H1 (cell line): ENCODE measurements around the gene HPGDS.

Source experiments
- ATF3 ChIP-seq: IDR thresholded peaks from 2 replicates; pipeline ENCODE4 v1.6.1; 2011; ENCODE audit warnings: low read depth, mild to moderate bottlenecking, low read length; ENCODE audit not compliant: insufficient read depth
- BACH1 ChIP-seq: IDR thresholded peaks from 2 replicates; pipeline ENCODE4 v1.6.1; 2012; ENCODE audit warnings: low read length, improper control_type of control experiment
- BRCA1 ChIP-seq: IDR thresholded peaks from 2 replicates; pipeline ENCODE4 v1.6.1; 2012; ENCODE audit warnings: low read depth, low read length, improper control_type of control experiment
- CTCF ChIP-seq, 3 experiments: IDR thresholded peaks; 1 replicate in 2 of 3; 2 replicates in 1 of 3; pipeline versions ENCODE4 v1.5.1 to v1.6.1; 2011; ENCODE audit warnings: low read length in 3 of 3, mild to moderate bottlenecking in 3 of 3, inconsistent platforms in 2 of 3, low read depth in 1 of 3, moderate library complexity in 1 of 3; ENCODE audit not compliant: insufficient read depth in 1 of 3; ENCODE audit errors: control extremely low read depth in 1 of 3
- EZH2 ChIP-seq: fragments of 200-600 bp; sonication (generic); IDR thresholded peaks from 2 replicates; pipeline ENCODE4 v1.7.1; 2012; ENCODE audit warnings: low read depth, mild to moderate bottlenecking, moderate library complexity, low read length, inconsistent platforms; ENCODE audit not compliant: severe bottlenecking
- FOSL1 ChIP-seq: IDR thresholded peaks from 2 replicates; pipeline ENCODE4 v1.6.1; 2011; ENCODE audit warnings: mild to moderate bottlenecking, low read depth, low read length, moderate library complexity; ENCODE audit not compliant: insufficient read depth
- GTF2F1 ChIP-seq: IDR thresholded peaks from 2 replicates; pipeline ENCODE4 v1.6.1; 2012; ENCODE audit warnings: low read depth, low read length, improper control_type of control experiment, borderline replicate concordance
- RFX5 ChIP-seq: IDR thresholded peaks from 2 replicates; pipeline ENCODE4 v1.6.1; 2011; ENCODE audit warnings: low read depth, low read length, improper control_type of control experiment, borderline replicate concordance
- SRF ChIP-seq: IDR thresholded peaks from 2 replicates; pipeline ENCODE4 v1.6.1; 2011; ENCODE audit warnings: mild to moderate bottlenecking, low read depth, low read length, moderate library complexity
- TAF1 ChIP-seq: IDR thresholded peaks from 2 replicates; pipeline ENCODE4 v1.6.1; 2011; ENCODE audit warnings: mild to moderate bottlenecking, low read depth, low read length
- ZNF274 ChIP-seq: IDR thresholded peaks from 2 replicates; pipeline ENCODE4 v1.7.0; 2012; ENCODE audit warnings: low read length, borderline replicate concordance; ENCODE audit errors: extremely low read depth

GRCh38 chr4:94262163-94263016 lies 80.2 kb downstream of the HPGDS start:
- TF ChIP-seq CTCF (IDR thresholded peaks at IDR 0.05; ENCODE audit: control extremely low read depth in 1 of 3, insufficient read depth in 1 of 3, low read depth in 1 of 3, low read length in 3 of 3) (no peak), ZNF274 (no peak), RFX5 (no peak), BACH1 (no peak), EZH2 (no peak), FOSL1 (no peak), TAF1 (no peak), BRCA1 (no peak), GTF2F1 (no peak), ATF3 (no peak), SRF (no peak)
